ENCODE measurements around the gene ADGRL3.

Gene ADGRL3

GRCh38 chr4:61200187-61200915, at the start of gene ADGRL3:
ADGRL3 (plus strand) TSS chr4:61200326.
- DNase-seq (ENCODE audit: low spot score): peak; percentile 75

DNA sequence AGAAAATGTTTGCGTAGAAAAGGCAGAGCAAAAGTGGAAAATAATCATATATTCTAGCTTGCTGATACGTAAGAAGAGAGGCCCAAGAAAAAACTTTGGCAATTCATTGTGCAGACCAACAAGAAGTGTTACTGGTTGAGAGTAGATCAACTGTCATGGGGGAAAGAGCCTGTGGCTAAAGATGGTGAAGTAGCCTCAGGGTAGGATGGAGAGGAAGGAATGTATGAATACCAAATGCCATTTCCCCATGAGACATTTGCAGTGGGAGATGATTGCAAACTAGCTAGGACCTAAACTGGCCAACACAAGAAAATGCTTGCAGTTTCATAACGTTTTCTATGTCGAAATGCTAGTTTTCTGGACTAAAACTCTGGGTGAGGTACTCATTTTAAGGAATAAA, 47.7 kb upstream of the ADGRL3 start:
- no peak for DNase-seq (ENCODE audit: low spot score)

- no peak for DNase-seq (ENCODE audit: low spot score)
Observed at GRCh38 chr4:61160478-61160877, 39.6 kb upstream of the ADGRL3 start.

GRCh38 chr4:61162116-61162515, 38.0 kb upstream of the ADGRL3 start:
- no peak for DNase-seq (ENCODE audit: low spot score)

GRCh38 chr4:61173799-61174198, 26.3 kb upstream of the ADGRL3 start:
- no peak for DNase-seq (ENCODE audit: low spot score)

- no peak for DNase-seq (ENCODE audit: low spot score)
Observed at GRCh38 chr4:61175495-61175894, 24.6 kb upstream of the ADGRL3 start.

- no peak for DNase-seq (ENCODE audit: low spot score)
Observed at GRCh38 chr4:61177367-61177766, 22.8 kb upstream of the ADGRL3 start.

GRCh38 chr4:61180405-61180804, 19.7 kb upstream of the ADGRL3 start:
- no peak for DNase-seq (ENCODE audit: low spot score)

DNA sequence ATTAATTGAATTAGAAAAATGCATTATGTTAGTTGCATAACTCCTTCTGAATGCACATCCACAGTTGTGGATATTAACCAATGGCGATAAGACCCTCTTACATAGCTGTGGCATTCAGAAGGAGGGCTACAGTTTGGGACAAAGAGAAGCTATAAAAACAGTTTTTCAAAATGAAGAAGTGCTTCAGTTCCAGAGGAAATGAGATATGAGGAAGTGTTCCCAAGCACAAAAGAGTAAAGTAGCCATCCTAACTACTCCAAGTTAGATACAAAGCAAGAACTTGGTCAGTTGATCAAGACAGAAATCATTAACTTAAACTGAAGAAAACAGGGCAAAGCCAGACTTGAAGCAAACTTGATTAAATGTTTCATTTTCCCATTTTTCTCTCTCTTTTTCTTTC, 17.2 kb upstream of the ADGRL3 start:
- no peak for DNase-seq (ENCODE audit: low spot score)

- DNase-seq (ENCODE audit: low spot score): no peak
Observed at GRCh38 chr4:61185288-61185687, 14.8 kb upstream of the ADGRL3 start.

DNA sequence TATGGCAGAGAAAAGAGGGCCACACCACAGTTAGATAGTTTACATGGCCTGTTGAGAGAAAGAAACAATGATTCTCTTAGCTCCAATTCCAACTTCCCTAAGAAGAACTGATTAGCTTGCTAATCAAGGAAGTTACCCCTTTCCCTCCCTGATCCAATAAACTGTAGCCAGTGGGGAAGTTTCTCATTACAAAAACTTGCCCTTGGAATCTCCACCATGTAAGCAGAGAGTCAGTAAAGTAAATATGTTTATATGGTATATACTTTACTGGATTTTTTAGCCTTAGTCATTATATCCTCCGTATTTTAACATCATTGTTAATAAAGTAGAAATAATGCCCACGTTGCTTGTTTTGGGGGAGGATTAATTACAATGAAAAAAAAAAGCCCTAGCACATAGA, 7.7 kb upstream of the ADGRL3 start:
- DNase-seq (ENCODE audit: low spot score): no peak

GRCh38 chr4:61193863-61194262, 6.3 kb upstream of the ADGRL3 start:
- DNase-seq (ENCODE audit: low spot score): no peak

DNA sequence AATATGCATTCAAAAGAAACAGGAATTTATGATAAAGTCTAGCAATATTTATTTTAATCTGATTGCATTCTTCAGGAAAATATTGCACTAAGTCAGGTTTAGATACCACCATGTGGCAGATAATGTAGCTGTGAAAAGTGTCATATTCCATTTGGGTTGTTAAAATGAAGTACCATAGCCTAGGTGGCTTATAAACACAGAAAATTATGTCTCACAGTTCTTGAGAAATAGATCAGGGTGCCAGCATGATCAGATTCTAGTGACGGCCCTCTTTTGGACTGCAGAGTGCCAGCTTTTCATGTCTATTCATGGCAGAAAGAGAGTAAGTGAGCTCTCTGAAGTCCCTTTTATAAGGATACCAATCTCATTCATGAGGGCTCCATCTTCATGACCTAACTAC, 5.6 kb upstream of the ADGRL3 start:
- no peak for DNase-seq (ENCODE audit: low spot score)

GRCh38 chr4:61195101-61195500, 5.0 kb upstream of the ADGRL3 start:
- DNase-seq (ENCODE audit: low spot score): no peak

DNA sequence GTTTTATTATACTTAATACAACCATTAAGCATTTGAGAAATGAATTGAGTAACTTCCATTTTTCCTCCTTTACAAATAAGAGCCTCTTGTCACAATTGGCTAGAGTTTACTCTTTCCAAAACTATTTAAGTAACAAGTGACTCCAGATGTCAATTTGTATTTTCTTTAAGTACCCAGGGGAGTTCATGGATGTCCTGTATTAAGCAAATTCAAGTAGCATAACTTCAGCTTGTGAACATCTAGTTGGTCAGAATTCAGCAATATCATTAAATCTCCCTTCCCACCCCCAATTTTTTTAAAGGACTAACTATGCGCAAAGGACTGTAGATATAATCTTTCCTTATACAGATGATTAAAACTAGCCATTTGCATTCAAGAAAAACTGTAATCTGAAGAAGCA, 1.4 kb upstream of the ADGRL3 start:
- DNase-seq (ENCODE audit: low spot score): no peak

DNA sequence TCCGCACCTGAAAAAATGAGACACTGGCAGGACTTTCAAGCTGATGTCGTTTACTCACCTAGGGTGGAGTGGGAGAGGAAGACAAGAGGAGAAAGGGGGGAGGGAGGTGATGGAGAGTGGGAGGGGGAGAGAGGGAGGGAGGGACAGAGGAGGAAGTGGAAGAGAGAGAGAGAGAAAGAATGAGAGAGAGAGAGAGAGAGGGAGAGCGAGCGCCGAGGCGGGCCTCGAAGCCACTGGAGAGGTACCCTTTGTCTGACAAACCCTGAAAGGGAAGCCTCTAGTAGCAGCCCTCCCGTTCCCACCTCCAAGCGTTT, 296 bp upstream of the ADGRL3 start:
- no peak for DNase-seq (ENCODE audit: low spot score)

GRCh38 chr4:61200916-61201526, 895 bp downstream of the ADGRL3 start:
- peak; percentile 68 for DNase-seq (ENCODE audit: low spot score)

DNA sequence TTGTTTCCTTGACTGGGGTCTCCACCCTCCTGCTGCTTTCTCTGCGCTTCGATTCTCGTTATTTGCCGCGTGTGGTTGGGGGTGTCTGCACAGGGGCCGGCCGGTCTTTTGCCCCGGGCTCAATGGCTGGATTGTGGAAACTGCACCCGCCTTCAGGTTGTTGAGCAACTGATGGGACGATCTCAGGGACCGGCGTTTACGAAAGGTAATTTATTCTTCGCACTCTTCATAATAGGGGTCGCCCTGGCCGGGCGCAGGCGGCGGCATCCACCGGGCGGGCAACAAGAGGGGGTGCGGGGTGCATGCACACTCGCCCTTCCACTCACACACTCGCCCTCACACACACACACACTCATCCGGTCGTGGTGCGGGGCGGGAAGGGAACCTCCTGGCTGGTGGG, 1.4 kb downstream of the ADGRL3 start:
- no peak for DNase-seq (ENCODE audit: low spot score)

DNA sequence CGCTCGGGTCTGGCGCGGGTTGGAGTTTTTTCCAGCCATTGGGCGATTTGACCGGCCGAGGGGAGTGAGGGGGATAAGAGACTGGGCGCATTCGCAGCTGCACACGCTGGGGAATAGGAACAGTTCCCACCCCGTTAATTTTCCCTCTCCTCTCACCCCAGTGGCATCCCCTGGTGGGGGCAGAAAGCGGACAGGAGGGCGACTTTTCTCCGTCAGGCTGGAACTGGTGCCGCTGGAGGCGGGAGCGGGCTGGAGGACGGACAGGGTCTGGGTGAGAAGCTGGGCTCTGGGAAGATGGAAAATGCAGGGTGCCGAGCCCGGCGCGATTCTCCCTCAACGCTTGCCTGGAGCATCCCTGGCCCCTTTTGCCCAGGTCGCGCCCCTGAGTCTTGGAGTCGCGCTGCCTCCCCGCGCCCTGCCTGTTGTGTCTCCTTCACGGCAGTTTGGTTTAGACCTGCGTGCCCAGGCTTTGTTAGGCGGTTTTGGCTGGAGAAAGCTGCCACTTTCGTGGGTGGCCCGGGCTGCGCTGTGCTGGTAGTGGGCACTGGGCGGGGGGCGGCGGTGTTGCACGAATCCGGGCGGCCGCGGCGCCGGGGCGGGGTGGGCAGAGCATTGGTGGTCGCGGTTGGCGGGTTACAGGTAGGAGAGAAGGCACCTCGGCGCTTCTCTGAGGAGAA, 2.0 kb downstream of the ADGRL3 start:
- DNase-seq (ENCODE audit: low spot score): peak; percentile 55

DNA sequence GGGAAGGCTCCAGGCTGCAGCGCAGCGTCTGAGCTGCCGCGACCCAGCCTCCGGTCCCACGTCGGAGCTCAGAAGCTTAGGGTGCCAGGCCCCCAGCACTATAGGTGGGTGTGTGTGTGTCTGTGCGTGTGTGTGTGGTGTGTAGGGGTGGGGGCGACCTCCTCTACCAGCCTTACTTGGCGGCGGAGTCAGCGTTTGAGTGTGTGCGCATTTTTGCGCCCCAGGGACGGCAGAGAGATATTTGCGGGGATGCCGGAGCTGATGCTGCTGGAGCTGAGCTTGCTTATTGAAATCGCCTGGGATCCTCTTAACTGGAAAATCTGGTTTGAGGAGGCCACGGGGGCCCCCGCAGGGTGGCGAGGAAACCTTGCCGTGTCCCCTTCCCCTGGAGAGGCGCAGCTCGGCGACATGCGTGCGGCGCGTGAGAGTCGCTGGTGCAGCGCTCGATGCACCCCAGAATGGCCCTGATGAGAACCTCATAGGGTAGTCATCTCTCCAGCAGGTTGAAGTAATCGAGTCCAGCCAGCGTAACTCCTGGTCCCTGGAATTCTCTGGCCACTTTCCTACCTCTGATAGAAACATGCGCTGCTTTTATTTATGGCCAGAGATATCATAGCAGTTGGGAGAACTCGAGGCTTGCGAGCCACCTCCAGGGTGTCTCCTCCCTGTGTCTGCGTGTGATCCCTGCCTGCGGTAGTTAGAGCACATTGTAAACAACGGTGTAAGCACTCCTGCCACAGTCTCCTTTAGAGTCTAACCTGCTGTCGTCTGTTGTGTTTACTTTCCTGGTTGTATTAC, 2.7 kb downstream of the ADGRL3 start:
- DNase-seq (ENCODE audit: low spot score): no peak

- DNase-seq (ENCODE audit: low spot score): no peak
Observed at GRCh38 chr4:61203436-61203790, 3.3 kb downstream of the ADGRL3 start.

DNA sequence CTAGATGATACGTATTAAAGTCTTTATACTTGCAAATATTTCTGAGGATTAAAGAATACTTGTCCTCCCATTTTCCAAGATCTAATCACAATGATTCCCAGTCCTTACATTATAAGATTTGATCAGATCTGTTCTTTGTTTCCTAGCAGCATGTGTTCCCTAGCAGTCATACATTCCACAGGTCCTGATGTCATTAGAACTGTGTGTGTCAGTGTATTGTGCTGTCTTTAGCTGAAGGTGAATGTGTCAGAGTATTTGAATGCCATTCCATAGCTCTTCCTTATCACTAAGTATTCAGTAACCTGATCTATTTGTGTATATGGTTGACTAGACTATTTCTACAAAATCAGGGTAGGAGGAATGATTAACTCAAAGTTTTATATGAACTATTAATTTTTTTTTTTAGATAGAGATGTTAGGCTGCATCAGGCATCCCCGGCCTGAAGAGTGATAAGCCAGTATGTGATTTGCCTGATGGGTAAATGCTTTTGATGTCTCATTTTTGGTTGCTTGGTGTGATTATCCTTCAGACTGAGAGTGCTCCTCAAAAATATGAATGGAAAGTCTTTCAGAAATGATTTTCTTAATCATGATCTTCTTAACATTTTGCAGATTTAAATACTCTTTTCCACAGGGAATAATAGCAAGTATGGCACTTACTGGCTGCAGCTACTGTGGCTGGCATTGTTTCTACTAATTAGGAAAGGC, 4.4 kb downstream of the ADGRL3 start:
- no peak for DNase-seq (ENCODE audit: low spot score)
